AG08396 (cell line): ENCODE measurements around the gene SPAG9.

Experiments used
- DNase-seq: peaks from one replicate; pipeline ENCODE4 v3.0.0; 2012; ENCODE audit warnings: low spot score, mixed read lengths

SPAG9 gene

DNA sequence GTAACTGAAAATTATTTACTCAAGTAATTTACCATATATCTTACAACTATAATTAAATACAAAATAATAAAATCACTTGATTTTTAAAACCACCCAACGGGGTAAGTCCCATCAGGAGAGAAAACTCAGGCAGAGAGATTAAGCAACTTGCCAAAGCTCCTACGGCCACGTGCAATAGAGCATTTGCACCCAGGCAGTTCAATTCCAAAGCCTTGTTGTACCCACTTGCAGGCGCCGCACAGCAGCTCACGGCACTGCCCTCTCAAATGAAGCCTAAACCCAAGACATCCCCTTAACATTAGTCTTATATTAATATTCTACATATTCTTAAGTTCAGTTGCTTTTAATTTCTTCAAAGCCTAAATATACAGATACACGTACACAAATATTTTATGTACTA is 75.7 kb downstream of the SPAG9 start:
- no peak for DNase-seq

- DNase-seq, result no peak
Measured at GRCh38 chr17:51036084-51036483, 84.6 kb downstream of the SPAG9 start.

GRCh38 chr17:51035431-51035830 is 85.2 kb downstream of the SPAG9 start:
- DNase-seq, result peak; percentile 46

DNA sequence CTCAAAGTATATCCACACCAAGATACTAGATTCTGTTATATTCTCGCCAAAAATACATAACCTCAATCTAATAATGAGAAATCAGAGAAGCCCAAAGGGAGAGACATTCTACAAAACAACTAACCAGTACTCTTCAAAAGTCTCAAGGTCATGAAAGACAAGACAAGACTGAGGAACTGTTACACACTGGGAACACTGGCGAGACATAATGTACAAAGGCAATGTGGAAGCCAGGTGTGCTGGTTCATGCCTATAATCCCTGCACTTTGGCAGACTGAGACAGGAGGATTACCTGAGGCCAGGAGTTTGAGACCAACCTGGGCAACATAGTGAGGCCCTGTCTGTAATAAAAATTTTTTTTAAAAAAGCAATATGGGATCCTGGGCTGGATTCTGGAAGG is 85.9 kb downstream of the SPAG9 start:
- DNase-seq, result no peak

DNA sequence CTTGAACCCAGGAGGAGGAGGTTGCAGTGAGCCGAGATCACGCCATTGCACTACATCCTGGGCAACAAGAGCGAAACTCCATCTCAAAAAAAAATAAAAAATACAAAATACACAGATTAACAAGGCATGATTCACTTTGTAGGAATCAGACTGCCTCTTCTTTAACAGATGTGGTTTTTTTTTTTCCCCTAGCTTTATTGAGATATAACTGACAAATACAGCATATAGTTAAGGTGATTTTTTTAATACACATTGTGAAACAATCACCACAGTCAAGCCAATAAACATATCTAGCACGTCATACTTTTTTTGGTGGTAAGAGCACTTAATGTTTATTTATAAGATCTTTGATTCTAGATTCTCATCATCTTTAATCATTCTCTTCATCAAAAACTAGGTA is 87.8 kb downstream of the SPAG9 start:
- no peak for DNase-seq

DNA sequence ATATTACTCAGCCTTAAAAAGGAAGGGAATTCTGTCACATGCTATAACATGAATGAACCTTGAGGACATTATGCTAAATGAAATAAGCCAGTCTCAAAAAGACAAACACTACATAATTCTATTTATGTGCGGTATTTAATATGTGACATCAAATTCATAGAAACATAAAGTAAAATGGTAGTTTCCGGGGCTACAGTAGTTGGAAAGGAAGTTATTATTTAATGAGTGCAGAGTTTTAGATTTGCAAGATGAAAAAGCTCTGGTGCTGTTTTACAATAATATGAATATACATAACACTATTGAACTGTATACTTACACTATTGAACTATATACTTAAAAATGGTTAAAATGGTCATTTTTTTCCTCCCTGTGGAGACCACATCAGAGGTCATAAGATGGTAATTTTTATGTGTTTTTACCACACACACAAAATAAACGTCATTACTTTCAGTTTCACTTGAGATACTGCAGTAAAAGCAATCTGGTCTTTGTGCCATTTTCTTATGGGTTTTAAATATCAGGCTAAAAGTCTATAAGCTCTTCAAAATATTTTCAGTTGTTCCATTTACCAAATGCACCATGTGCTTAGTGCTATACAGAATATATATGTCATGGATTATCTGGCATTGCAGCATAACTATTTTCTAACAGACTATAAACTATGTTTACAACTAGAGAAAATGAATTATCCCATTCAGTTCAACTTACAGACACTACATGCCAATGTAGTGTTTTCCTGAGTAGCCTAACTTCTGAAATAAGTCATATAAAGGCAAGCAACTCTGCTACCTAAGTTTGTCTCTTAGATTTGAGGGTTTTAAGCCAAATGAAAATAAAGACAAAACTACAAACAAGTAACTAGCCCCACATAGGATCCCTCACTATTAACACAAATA is 90.9 kb downstream of the SPAG9 start:
- DNase-seq, result no peak

DNA sequence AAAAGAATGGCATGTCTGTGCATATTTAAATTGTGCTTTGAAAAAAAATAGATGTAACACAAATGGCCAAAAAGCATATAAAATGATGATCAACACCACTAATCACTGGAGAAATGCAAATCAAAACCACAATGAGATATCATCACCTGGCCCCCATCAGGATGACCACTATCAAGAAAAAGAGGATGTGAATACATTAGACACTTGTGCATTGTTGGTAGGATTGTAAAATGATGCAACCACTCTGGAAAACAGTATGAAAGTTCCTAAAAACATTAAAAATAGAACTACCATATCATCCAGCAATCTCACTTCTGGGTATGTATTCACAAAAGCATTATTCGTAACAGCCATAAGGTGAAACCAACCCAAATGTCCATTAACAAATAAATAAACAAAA is 91.5 kb downstream of the SPAG9 start:
- DNase-seq, result no peak

DNA sequence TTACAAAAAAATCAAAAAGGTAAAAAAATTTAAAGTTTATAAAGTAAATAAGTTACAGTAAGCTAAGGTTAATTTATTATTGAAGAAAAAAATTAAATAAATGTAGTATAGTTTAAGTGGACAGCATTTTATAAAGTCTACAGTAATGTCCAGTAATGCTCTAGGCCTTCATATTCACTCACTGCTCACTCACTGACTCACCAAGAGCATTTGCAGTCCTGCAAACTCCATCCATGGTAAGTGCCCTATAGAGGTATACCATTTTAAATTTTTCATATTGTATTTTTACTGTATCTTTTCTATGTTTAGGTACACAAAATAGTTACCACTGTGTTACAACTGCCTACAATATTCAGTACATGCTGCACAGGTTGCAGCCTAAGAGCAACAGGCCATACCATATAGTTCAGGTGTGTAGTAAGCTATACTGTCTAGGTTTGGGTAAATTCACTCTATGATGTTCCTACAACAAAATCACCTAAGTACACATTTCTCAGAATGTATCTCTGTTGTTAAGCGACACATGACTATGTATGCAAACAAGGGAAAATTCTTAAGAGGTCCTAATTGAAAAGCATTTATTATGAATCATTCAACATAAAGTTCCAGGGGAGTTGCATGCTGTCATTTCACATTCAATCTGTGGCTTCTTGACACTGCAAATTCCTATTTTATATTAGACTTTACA is 92.3 kb downstream of the SPAG9 start:
- no peak for DNase-seq

GRCh38 chr17:51018541-51018940 is 102.1 kb downstream of the SPAG9 start:
- DNase-seq, result no peak

- DNase-seq, result no peak
Measured at GRCh38 chr17:51017270-51017669, 103.4 kb downstream of the SPAG9 start.

GRCh38 chr17:51016099-51016498 is 104.6 kb downstream of the SPAG9 start:
- DNase-seq, result no peak

DNA sequence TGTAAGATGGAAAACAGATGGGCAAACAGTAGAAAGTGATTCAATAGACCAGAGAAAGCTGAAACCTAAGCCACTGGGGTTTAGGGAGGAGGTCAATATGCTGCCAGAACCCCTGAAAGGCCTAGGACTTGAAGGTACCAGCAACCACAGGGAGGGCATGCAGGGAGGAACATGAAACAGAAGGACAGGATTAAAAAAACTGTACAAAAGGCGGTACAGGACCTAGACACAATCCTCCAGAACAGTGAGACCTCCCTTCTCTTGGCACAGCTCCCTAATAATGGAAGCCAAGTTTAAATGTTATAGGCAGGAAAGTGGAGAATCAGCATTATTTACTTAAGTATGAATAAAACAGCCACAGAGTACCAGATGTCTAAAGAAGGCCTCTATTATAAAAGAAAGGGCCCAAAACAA is 105.5 kb downstream of the SPAG9 start:
- DNase-seq, result no peak

- no peak for DNase-seq
Measured at GRCh38 chr17:51014129-51014528, 106.5 kb downstream of the SPAG9 start.

GRCh38 chr17:51013322-51013721 is 107.3 kb downstream of the SPAG9 start:
- DNase-seq, result no peak

DNA sequence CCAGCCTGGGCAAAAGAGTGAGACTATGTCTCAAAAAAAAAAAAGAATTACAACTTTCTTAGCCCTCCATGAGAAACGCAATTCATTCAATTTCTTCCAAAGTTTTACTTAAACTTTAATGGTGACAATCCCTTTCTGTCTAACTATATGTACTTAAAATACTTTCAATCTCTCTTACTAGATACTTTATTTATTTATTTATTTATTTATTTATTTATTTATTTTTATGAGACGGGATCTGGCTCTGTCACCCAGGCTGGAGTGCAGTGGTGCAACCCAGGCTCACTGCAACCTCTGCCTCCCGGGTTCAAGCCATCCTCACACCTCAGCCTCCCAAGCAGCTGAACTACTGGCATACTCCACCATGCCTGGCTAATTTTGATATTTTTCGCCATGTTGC is 108.1 kb downstream of the SPAG9 start:
- DNase-seq, result no peak

- no peak for DNase-seq
Measured at GRCh38 chr17:51010173-51010675, 110.4 kb downstream of the SPAG9 start.

DNA sequence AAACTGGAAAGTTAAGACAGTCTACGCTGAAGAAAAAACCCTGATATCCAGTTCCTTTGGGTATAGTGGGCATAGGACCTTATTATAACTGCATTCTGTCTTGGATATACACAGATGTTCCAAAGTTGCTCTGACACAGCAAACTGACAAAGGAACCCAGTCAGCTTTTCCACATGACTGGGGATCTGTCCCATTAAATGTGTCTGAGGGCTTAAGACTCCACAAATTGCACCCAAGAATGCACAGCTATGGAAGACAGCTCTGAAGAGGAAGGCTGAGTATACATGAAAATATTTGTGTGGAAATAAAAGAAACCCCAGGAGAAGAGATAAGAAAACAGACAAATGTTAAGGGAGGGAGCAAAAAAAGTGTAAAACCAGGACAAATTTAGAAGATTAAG is 114.1 kb downstream of the SPAG9 start:
- DNase-seq, result no peak

DNA sequence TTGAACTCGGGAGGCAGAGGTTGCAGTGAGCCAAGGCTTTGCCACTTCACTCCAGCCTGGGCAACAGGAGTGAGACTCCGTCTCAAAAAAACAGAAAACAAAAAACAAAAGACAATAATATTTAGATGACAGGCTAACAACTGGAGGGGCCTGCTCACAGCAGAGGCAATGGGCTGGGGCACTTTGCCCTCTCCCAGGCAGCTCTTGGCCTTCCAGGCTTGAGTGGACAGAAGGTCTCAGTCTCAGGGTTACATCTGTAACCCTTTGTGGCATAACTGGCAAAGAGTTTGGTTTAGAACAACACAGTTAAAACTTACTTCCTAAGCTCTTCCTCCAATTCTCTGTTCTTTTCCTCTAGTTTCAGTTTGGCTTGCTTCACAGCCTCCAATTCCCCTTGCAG is 114.9 kb downstream of the SPAG9 start:
- no peak for DNase-seq

DNA sequence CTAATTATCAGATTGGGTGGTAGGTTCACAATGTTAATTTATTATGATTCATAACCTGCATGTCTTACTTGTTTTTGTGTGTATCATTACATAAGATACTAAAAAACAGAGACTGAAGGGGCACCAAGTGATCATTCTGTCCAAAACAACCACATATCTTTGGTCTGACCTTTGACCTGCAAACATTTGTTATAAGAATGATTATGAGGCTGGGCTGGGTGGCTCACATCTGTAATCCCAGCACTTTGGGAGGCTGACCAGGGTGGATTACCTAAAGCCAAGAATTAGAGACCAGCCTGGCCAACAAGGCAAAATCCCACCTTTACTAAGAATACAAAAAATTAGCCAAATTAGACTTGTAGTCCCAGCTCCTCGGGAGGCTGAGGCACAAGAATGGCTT is 116.4 kb downstream of the SPAG9 start:
- DNase-seq, result no peak

DNA sequence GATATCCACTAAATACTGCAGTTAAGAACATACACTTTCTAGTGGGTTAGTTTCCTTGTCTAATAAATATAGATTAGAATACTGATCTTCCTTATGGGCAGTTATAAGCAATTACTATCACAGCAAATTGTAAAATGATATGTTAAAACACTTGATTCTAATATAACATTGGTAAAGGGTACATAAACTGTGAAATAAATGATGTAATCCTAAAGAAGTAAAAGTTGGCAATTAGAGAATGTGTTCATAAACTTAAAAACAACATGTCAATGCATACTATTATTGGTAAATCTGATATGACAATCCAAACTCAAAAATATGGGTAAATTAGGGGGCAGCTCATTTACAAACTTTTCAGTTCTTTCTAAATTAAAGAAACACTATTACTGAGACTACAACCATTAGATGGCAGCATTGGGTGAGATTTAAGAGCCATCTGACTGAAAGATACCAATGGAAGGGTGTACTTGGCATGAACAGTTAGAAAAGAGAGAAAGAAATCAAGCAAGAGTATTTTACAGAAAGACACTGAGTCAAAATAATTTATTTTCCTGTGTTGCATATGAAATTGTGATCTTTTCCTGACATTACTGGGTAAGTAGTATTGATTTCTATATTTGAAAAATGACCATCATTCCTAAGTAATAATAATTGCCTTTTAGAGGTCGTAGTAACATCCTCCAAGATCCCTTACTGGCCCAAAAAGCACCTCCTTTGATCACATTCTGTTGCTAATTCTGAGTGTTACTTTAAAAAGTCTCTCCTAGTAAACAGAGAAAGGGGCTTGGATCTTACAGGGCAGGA is 119.6 kb downstream of the SPAG9 start:
- DNase-seq, result peak; percentile 40

DNA sequence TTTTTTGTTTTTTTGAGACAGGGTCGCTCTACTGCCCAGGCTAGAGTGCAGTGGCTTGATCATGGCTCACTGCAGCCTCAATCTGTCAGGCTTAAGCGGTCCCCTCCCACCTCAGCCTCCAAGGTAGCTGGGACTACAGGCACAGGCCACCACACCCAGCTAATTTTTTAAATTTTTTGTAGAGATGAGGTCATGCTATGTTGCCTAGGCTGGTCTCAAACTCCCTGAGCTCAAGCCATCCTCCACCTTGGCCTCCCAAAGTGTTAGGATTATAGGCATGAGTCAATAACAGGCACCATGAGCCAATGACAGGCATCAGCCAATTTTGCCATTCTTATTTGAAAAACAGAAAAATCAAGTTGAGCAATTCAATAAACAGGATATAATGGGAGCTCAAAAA is 125.0 kb downstream of the SPAG9 start:
- DNase-seq, result no peak

- no peak for DNase-seq
Measured at GRCh38 chr17:50993544-50993943, 127.1 kb downstream of the SPAG9 start.

DNA sequence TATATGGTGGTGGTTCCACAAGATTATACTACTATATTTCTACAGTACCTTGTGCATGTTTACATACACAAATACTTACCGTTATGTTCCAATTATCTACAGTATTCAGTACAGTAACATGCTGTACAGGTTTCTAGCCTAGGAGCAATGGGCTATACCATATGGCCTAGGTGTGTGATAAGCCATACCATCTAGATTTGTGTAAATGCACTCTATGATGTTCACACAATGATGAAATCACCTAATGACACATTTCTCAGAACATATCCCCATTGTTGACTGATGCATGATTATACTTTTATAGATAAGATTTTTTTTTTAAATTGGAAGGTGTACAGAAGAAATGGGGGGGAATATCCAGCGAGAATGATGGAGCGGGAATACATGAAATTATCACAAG is 131.5 kb downstream of the SPAG9 start:
- DNase-seq, result no peak
